ENCODE results near the gene CA9.
"Not testable (repeated sequence)": the region's sequence is repeated elsewhere in the genome, so short reads cannot be mapped to it uniquely, and the experiment has no call there.

- not testable (repeated sequence) for TF ChIP-seq CTCF (conservative IDR thresholded peaks at IDR 0.05; ENCODE audit: low read length); EZH2phosphoT487 (IDR thresholded peaks at IDR 0.05; ENCODE audit: borderline replicate concordance)
Observed at GRCh38 chr9:35640431-35640830, 33.3 kb upstream of the CA9 start.
